ENCODE measurements around the gene WDFY4. TPM values are rescaled to one million over a fixed set of nuclear protein-coding genes. Genes with fewer than 3 reads are reported as not detected.
A peak's percentile ranks its signal among the peaks of the same experiment; 100 is the strongest.

WDFY4 gene
- polyA plus RNA-seq, 1 experiment = not detected

DNA sequence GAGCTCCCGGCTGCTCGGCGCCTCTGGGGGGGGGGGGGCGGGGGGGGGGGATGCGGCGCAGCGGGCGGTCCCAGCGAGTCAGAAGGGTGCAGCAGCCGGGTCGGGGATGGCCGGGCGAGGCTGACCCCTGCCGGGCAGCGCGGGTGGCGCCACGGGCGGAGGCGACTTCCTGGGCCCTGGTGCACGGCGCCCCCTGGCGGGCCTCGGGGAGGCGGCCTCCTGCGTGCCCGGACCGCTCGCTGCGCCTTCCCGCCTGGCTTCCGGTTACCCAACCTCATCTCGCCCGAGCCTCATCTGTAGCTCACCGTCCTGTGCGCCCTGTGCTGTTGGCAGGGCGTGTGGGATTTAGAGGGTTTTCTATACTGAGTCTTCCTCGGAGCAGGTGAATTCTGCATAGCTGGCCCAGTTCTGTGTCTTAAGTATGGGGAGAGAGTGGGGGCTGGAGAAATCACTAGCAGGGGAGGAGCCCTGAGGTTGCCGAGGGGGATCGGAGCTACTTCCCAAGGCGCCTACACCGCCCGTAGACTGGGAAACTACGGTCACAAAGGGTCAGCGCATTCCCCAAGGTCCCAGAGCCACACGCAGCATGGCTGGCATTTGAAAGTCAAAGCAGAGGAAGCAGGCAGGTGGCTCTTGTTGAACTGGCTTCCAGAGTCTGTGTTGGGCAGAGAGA is 28.3 kb upstream of the WDFY4 start:
- peak; percentile 36 for DNase-seq (ENCODE audit: low read depth)
- CTCF ChIA-PET = interaction anchor here (0.6 to 14.6 kb wide), 93 partner anchors 9 to 925 kb away, joined by 3 to 739 read pairs (median 4); partner anchors contain the start of genes ARHGAP22 and ERCC6
- TF ChIP-seq, protein P1, sequence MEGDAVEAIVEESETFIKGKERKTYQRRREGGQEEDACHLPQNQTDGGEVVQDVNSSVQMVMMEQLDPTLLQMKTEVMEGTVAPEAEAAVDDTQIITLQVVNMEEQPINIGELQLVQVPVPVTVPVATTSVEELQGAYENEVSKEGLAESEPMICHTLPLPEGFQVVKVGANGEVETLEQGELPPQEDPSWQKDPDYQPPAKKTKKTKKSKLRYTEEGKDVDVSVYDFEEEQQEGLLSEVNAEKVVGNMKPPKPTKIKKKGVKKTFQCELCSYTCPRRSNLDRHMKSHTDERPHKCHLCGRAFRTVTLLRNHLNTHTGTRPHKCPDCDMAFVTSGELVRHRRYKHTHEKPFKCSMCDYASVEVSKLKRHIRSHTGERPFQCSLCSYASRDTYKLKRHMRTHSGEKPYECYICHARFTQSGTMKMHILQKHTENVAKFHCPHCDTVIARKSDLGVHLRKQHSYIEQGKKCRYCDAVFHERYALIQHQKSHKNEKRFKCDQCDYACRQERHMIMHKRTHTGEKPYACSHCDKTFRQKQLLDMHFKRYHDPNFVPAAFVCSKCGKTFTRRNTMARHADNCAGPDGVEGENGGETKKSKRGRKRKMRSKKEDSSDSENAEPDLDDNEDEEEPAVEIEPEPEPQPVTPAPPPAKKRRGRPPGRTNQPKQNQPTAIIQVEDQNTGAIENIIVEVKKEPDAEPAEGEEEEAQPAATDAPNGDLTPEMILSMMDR (IDR thresholded peaks at IDR 0.05; ENCODE audit: insufficient read depth, low read depth, low read length) = peak; percentile 59
- peaks cover 4% of the 10 kb centered on the region for H3K27me3 ChIP-seq (ENCODE audit: control insufficient read depth, insufficient read depth, low read length)
- H3K4me3 ChIP-seq (ENCODE audit: low read depth, low read length) = peak overlapping the region; percentile 62
- no peaks in the 10 kb centered on the region for H3K36me3 ChIP-seq (ENCODE audit: control insufficient read depth, insufficient read depth, low read length)
- POLR2A ChIA-PET = interaction anchor here (0.5 to 0.6 kb wide), 6 partner anchors 18 to 836 kb away, joined by 3 to 6 read pairs (median 4); no protein-coding TSS in a partner anchor

GRCh38 chr10:48656914-48657305 is 27.8 kb upstream of the WDFY4 start:
- TF ChIP-seq, protein P1 (IDR thresholded peaks at IDR 0.05; ENCODE audit: insufficient read depth, low read depth, low read length) = no peak
- H3K36me3 ChIP-seq (ENCODE audit: control insufficient read depth, insufficient read depth, low read length) = no peaks in the 10 kb centered on the region
- peaks cover 6% of the 10 kb centered on the region for H3K27me3 ChIP-seq (ENCODE audit: control insufficient read depth, insufficient read depth, low read length)
- DNase-seq (ENCODE audit: low read depth) = no peak
- ChIA-PET POLR2A (interaction anchor here (0.6 kb wide), 2 partner anchors 114 to 836 kb away, joined by 3 to 5 read pairs; no protein-coding TSS in a partner anchor), CTCF (interaction anchor here (0.6 to 14.6 kb wide), 70 partner anchors 8 to 912 kb away, joined by 3 to 739 read pairs (median 6); partner anchors contain the start of genes ARHGAP22 and ERCC6)
- peak overlapping the region; percentile 41; the same call in 1 of the 2 replicates for H3K4me3 ChIP-seq (ENCODE audit: low read depth, low read length)

- peaks cover 6% of the 10 kb centered on the region for H3K27me3 ChIP-seq (ENCODE audit: control insufficient read depth, insufficient read depth, low read length)
- CTCF ChIA-PET = interaction anchor here (1.0 to 14.6 kb wide), 30 partner anchors 8 to 862 kb away, joined by 3 to 739 read pairs (median 19); partner anchors contain the start of gene ARHGAP22
- POLR2A ChIA-PET = interaction anchor here (0.6 kb wide), 1 partner anchor 114 kb away, joined by 3 read pairs; no protein-coding TSS in a partner anchor
- no peak for DNase-seq (ENCODE audit: low read depth)
- TF ChIP-seq, protein P1 (IDR thresholded peaks at IDR 0.05; ENCODE audit: insufficient read depth, low read depth, low read length) = no peak
- no peak overlapping the region for H3K4me3 ChIP-seq (ENCODE audit: low read depth, low read length)
- no peaks in the 10 kb centered on the region for H3K36me3 ChIP-seq (ENCODE audit: control insufficient read depth, insufficient read depth, low read length)
Observed at GRCh38 chr10:48657416-48657815, 27.3 kb upstream of the WDFY4 start.

- ChIA-PET POLR2A (no interaction called here), CTCF (interaction anchor here (0.5 to 14.6 kb wide), 44 partner anchors 9 to 969 kb away, joined by 3 to 739 read pairs (median 4); partner anchors contain the start of gene ARHGAP22)
- Histone ChIP-seq H3K4me3 (ENCODE audit: low read depth, low read length) (no peak overlapping the region), H3K36me3 (ENCODE audit: control insufficient read depth, insufficient read depth, low read length) (no peaks in the 10 kb centered on the region), H3K27me3 (ENCODE audit: control insufficient read depth, insufficient read depth, low read length) (peaks cover 6% of the 10 kb centered on the region)
- TF ChIP-seq, protein P1 (IDR thresholded peaks at IDR 0.05; ENCODE audit: insufficient read depth, low read depth, low read length) = peak; percentile 92
- no peak for DNase-seq (ENCODE audit: low read depth)
Observed at GRCh38 chr10:48658243-48658974, 26.3 kb upstream of the WDFY4 start.

GRCh38 chr10:48658975-48659269 is 25.8 kb upstream of the WDFY4 start:
- no peaks in the 10 kb centered on the region for H3K36me3 ChIP-seq (ENCODE audit: control insufficient read depth, insufficient read depth, low read length)
- DNase-seq (ENCODE audit: low read depth) = no peak
- TF ChIP-seq, protein P1 (IDR thresholded peaks at IDR 0.05; ENCODE audit: insufficient read depth, low read depth, low read length) = no peak
- H3K27me3 ChIP-seq (ENCODE audit: control insufficient read depth, insufficient read depth, low read length) = peaks cover 6% of the 10 kb centered on the region
- no peak overlapping the region for H3K4me3 ChIP-seq (ENCODE audit: low read depth, low read length)
- ChIA-PET POLR2A (no interaction called here), CTCF (interaction anchor here (0.5 to 14.6 kb wide), 29 partner anchors 9 to 969 kb away, joined by 3 to 739 read pairs (median 5); partner anchors contain the start of gene ARHGAP22)
